Mesenchymal stem cell (in vitro differentiated cells and primary cell): ENCODE measurements around the gene ARHGAP42.

Experiments used
- DNase-seq: peaks from one replicate; pipeline ENCODE4 v3.0.0-alpha.2; 2013
- H2AFZ ChIP-seq: one replicate; pipeline ENCODE4 v1.6.1; 2013; ENCODE audit warnings: low read depth, mild to moderate bottlenecking, control low read depth, inconsistent platforms, low read length, moderate library complexity
- H2AK5ac ChIP-seq: 2 replicates; pipeline ENCODE4 v1.6.1; 2013; ENCODE audit warnings: low read length, moderate library complexity, mild to moderate bottlenecking, inconsistent platforms; ENCODE audit not compliant: severe bottlenecking
- H2BK120ac ChIP-seq: one replicate; pipeline ENCODE4 v1.6.1; 2013; ENCODE audit warnings: low read depth, mild to moderate bottlenecking, inconsistent platforms, low read length, moderate library complexity
- H2BK12ac ChIP-seq, 2 experiments: one replicate each; pipeline ENCODE4 v1.6.1; 2013; ENCODE audit warnings: inconsistent platforms in 2 of 2, low read length in 2 of 2, mild to moderate bottlenecking in 2 of 2, moderate library complexity in 2 of 2, control low read depth in 1 of 2
- H2BK15ac ChIP-seq: one replicate; pipeline ENCODE4 v1.6.1; 2013; ENCODE audit warnings: mild to moderate bottlenecking, low read depth, inconsistent platforms; ENCODE audit not compliant: poor library complexity, severe bottlenecking
- H2BK5ac ChIP-seq: 2 replicates; pipeline ENCODE4 v1.6.1; 2013; ENCODE audit warnings: low read depth, mild to moderate bottlenecking, low read length, control low read depth, inconsistent platforms; ENCODE audit not compliant: poor library complexity, severe bottlenecking
- H3K14ac ChIP-seq, 2 experiments: one replicate each; pipeline ENCODE4 v1.6.1; 2013; ENCODE audit warnings: inconsistent platforms in 2 of 2, low read length in 2 of 2, control low read depth in 1 of 2, mild to moderate bottlenecking in 1 of 2, moderate library complexity in 1 of 2
- H3K18ac ChIP-seq, 2 experiments: one replicate each; pipeline ENCODE4 v1.6.1; 2013; ENCODE audit warnings: inconsistent platforms in 2 of 2, low read length in 2 of 2, control low read depth in 1 of 2, low read depth in 1 of 2, mild to moderate bottlenecking in 1 of 2
- H3K23ac ChIP-seq, 2 experiments: one replicate each; pipeline ENCODE4 v1.6.1; 2013; ENCODE audit warnings: inconsistent platforms in 2 of 2, low read length in 2 of 2, mild to moderate bottlenecking in 2 of 2, moderate library complexity in 2 of 2, control low read depth in 1 of 2
- H3K27ac ChIP-seq: 2 replicates; pipeline ENCODE4 v1.5.1; 2013; ENCODE audit warnings: mild to moderate bottlenecking, moderate library complexity, low read length, control low read depth, inconsistent platforms; ENCODE audit not compliant: poor library complexity, severe bottlenecking
- H3K27me3 ChIP-seq, 2 experiments: 2 replicates each; pipeline versions ENCODE4 v1.6.1 to v1.7.0; 2013; ENCODE audit warnings: low read length in 2 of 2, mild to moderate bottlenecking in 2 of 2, moderate library complexity in 2 of 2, control low read depth in 1 of 2, inconsistent platforms in 1 of 2; ENCODE audit not compliant: control insufficient read depth in 1 of 2, insufficient read depth in 1 of 2
- H3K36me3 ChIP-seq, 2 experiments: 2 replicates each; pipeline versions ENCODE4 v1.6.1 to v1.7.0; 2013; ENCODE audit warnings: low read length in 2 of 2, control low read depth in 1 of 2, inconsistent platforms in 1 of 2, low read depth in 1 of 2, mild to moderate bottlenecking in 1 of 2; ENCODE audit not compliant: insufficient read depth in 2 of 2, control insufficient read depth in 1 of 2
- H3K4ac ChIP-seq, 2 experiments: one replicate each; pipeline ENCODE4 v1.6.1; 2013; ENCODE audit warnings: inconsistent platforms in 2 of 2, low read length in 2 of 2, mild to moderate bottlenecking in 2 of 2, moderate library complexity in 2 of 2, control low read depth in 1 of 2, low read depth in 1 of 2
- H3K4me1 ChIP-seq: 2 replicates; pipeline ENCODE4 v1.6.1; 2013; ENCODE audit warnings: low read depth, low read length, control low read depth; ENCODE audit not compliant: control insufficient read depth, insufficient read depth
- H3K4me2 ChIP-seq: 2 replicates; pipeline ENCODE4 v1.6.1; 2013; ENCODE audit warnings: low read length, mild to moderate bottlenecking, inconsistent platforms; ENCODE audit not compliant: poor library complexity, severe bottlenecking
- H3K4me3 ChIP-seq, 2 experiments: 2 replicates each; pipeline versions ENCODE4 v1.5.1 to v1.7.0; 2013; ENCODE audit warnings: low read length in 2 of 2, mild to moderate bottlenecking in 2 of 2, control low read depth in 1 of 2, low read depth in 1 of 2; ENCODE audit not compliant: insufficient read depth in 1 of 2
- H3K79me1 ChIP-seq: replicated peaks from 2 replicates; pipeline ENCODE4 v1.6.1; 2013; ENCODE audit warnings: mild to moderate bottlenecking, control low read depth, low read length, inconsistent platforms; ENCODE audit not compliant: poor library complexity, severe bottlenecking
- H3K9ac ChIP-seq: 2 replicates; pipeline ENCODE4 v1.7.0; 2013; ENCODE audit warnings: mild to moderate bottlenecking, low read length, moderate library complexity
- H3K9me3 ChIP-seq: 2 replicates; pipeline ENCODE4 v1.7.0; 2013; ENCODE audit warnings: mild to moderate bottlenecking, low read length; ENCODE audit not compliant: control insufficient read depth
- H4K8ac ChIP-seq: one replicate; pipeline ENCODE4 v1.6.1; 2013; ENCODE audit warnings: inconsistent platforms, mild to moderate bottlenecking, low read length, moderate library complexity
- H4K91ac ChIP-seq: one replicate; pipeline ENCODE4 v1.6.1; 2013; ENCODE audit warnings: mild to moderate bottlenecking, low read length, inconsistent platforms
- WGBS: methylation state at CpG from one replicate; pipeline ENCODE4 v1.1.7; 2013; ENCODE audit warnings: mixed read lengths; 5-methylcytosine and 5-hydroxymethylcytosine counted together

The ARHGAP42 gene

DNA sequence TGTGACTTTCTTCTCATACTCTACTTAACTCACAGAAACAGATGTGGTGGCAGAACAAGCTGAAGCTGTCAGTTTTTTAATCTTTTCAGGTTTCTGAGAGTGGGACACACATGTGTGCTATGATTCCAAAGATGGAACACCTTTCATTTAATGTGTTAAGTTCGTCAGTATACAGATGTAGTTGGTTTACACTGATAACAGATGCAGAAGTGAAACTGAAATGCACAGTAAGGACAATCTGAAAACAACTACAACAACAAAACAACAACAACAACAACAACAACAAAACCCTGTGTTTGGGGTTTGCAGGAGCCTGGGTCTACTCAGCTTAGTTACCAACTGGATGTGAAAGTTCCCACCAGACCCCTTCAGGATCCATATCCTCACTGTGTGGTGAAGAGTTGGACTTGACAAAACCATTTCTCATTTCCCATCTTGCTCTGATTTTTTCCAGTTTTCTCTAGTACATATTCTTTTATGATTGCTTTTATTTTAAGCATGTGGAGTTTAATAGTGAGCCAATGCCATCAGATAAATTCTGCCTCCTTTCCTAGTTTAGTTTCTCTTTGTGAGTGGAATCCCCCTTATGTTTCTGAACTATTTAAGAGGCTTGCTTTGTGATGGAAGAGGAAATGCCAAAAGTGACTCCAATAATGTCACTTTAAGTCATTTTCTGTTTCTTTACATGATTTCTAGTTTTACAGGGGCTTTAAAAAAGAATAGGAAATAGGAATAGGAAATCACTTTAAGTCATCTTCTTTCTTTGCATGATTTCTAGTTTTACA, 47.8 kb downstream of the ARHGAP42 start:
- Histone ChIP-seq H3K36me3 (no peaks in the 10 kb centered on the region), H4K8ac (no peak overlapping the region), H2BK12ac (peak overlapping the region in 1 of 2 experiments; percentile 77), H2BK120ac (peak overlapping the region; percentile 19), H3K4me1 (peaks cover 1% of the 10 kb centered on the region), H3K27ac (no peak overlapping the region), H3K79me1 (peaks cover 8% of the 10 kb centered on the region), H3K4me3 (no peak overlapping the region), H3K4me2 (no peak overlapping the region), H3K27me3 (no peaks in the 10 kb centered on the region), H3K4ac (no peak overlapping the region), H2BK5ac (no peak overlapping the region), H2BK15ac (no peak overlapping the region), H2AK5ac (no peak overlapping the region), H3K18ac (peak overlapping the region in 1 of 2 experiments; percentile 70), H3K9me3 (no peaks in the 10 kb centered on the region), H3K9ac (no peak overlapping the region), H3K23ac (no peak overlapping the region), H2AFZ (no peak overlapping the region), H4K91ac (no peak overlapping the region), H3K14ac (no peak overlapping the region)
- no CpG with 5 or more reads among the region's 1 CpG for WGBS
- peak; percentile 36 for DNase-seq

- Histone ChIP-seq H3K4ac (no peak overlapping the region), H3K18ac (peak overlapping the region in 1 of 2 experiments; percentile 66), H3K23ac (no peak overlapping the region), H3K9me3 (no peaks in the 10 kb centered on the region), H2BK15ac (no peak overlapping the region), H2AK5ac (peak overlapping the region; percentile 15), H3K9ac (no peak overlapping the region), H3K27ac (no peak overlapping the region), H3K14ac (no peak overlapping the region), H3K36me3 (no peaks in the 10 kb centered on the region), H3K27me3 (no peaks in the 10 kb centered on the region), H4K91ac (no peak overlapping the region), H3K4me3 (no peak overlapping the region), H2AFZ (no peak overlapping the region), H2BK5ac (no peak overlapping the region), H3K4me2 (no peak overlapping the region), H3K4me1 (peaks cover 5% of the 10 kb centered on the region), H3K79me1 (peaks cover 8% of the 10 kb centered on the region), H2BK12ac (no peak overlapping the region), H2BK120ac (no peak overlapping the region), H4K8ac (no peak overlapping the region)
- DNase-seq = peak; percentile 85
- WGBS = 93% methylated on average over 5 of the region's 5 CpGs
Observed at GRCh38 chr11:100735949-100736675, 49.0 kb downstream of the ARHGAP42 start.

GRCh38 chr11:100738701-100739270, 51.7 kb downstream of the ARHGAP42 start:
- H3K23ac ChIP-seq = no peak overlapping the region

GRCh38 chr11:100739666-100740065, 52.6 kb downstream of the ARHGAP42 start:
- H2BK120ac ChIP-seq = no peak overlapping the region
- H3K4me3 ChIP-seq = no peak overlapping the region
- DNase-seq = peak; percentile 96
- no peak overlapping the region for H2BK15ac ChIP-seq
- peaks cover 0 to under 1% of the 10 kb centered on the region in 2 experiments for H3K36me3 ChIP-seq
- no peak overlapping the region for H3K23ac ChIP-seq
- WGBS = 0% methylated on average over 3 of the region's 3 CpGs
- H3K4me1 ChIP-seq = peaks cover 8% of the 10 kb centered on the region
- H4K91ac ChIP-seq = no peak overlapping the region
- H3K9me3 ChIP-seq = no peaks in the 10 kb centered on the region
- H2BK5ac ChIP-seq = no peak overlapping the region
- H3K14ac ChIP-seq = no peak overlapping the region
- peak overlapping the region; percentile 30 for H3K9ac ChIP-seq
- H2AFZ ChIP-seq = no peak overlapping the region
- no peaks in the 10 kb centered on the region for H3K27me3 ChIP-seq
- H3K18ac ChIP-seq = no peak overlapping the region
- no peak overlapping the region for H3K4ac ChIP-seq
- peaks cover 2% of the 10 kb centered on the region for H3K79me1 ChIP-seq
- H2AK5ac ChIP-seq = no peak overlapping the region
- no peak overlapping the region for H2BK12ac ChIP-seq
- no peak overlapping the region for H3K4me2 ChIP-seq
- H3K27ac ChIP-seq = peak overlapping the region; percentile 85
- no peak overlapping the region for H4K8ac ChIP-seq

More at GRCh38 chr11:100738701-100739270, 51.7 kb downstream of the ARHGAP42 start:
- no peak overlapping the region for H2AFZ ChIP-seq
- no peaks in the 10 kb centered on the region for H3K27me3 ChIP-seq
- H3K14ac ChIP-seq = no peak overlapping the region
- no peak overlapping the region for H3K27ac ChIP-seq
- DNase-seq = no peak
- H2BK5ac ChIP-seq = no peak overlapping the region
- 57% methylated on average over 1 of the region's 2 CpGs for WGBS
- no peak overlapping the region for H4K8ac ChIP-seq
- no peak overlapping the region for H3K4ac ChIP-seq
- no peak overlapping the region for H3K18ac ChIP-seq
- no peak overlapping the region for H4K91ac ChIP-seq
- H2BK12ac ChIP-seq = no peak overlapping the region
- no peaks in the 10 kb centered on the region for H3K9me3 ChIP-seq
- H3K79me1 ChIP-seq = peaks cover 4% of the 10 kb centered on the region
- no peak overlapping the region for H3K4me2 ChIP-seq
- no peak overlapping the region for H2AK5ac ChIP-seq
- H3K36me3 ChIP-seq = no peaks in the 10 kb centered on the region
- H2BK120ac ChIP-seq = no peak overlapping the region
- H2BK15ac ChIP-seq = no peak overlapping the region
- H3K4me3 ChIP-seq = no peak overlapping the region
- no peak overlapping the region for H3K9ac ChIP-seq
- H3K4me1 ChIP-seq = peaks cover 8% of the 10 kb centered on the region
